OCI-LY3 (cell line): Measurements from ENCODE around the gene NOVA2.
A peak's percentile ranks its signal among the peaks of the same experiment; 100 is the strongest.

Source experiments
- H2AFZ ChIP-seq: fragments of 200-600, 300-600 bp; shearing (Covaris generic); 2 replicates; pipeline ENCODE4 v1.6.0; 2014; ENCODE audit warnings: antibody characterized with exemption, low read depth, low read length
- H3K27ac ChIP-seq: fragments of 200-600, 300-600 bp; sonication (generic); 2 replicates; pipeline ENCODE4 v1.5.1; 2014; ENCODE audit warnings: mild to moderate bottlenecking, low read length, moderate library complexity, mixed read lengths
- H3K27me3 ChIP-seq: fragments of 200-600, 300-600 bp; sonication (generic); 2 replicates; pipeline ENCODE4 v1.6.1; 2014; ENCODE audit warnings: low read depth, low read length, mixed read lengths
- H3K36me3 ChIP-seq: fragments of 200-600, 300-600 bp; sonication (generic); replicated peaks from 2 replicates; pipeline ENCODE3; 2014; ENCODE audit warnings: low read depth, low read length, mixed read lengths
- H3K4me1 ChIP-seq: fragments of 300-600, 200-600 bp; sonication (generic); 2 replicates; pipeline ENCODE4 v1.6.1; 2014; ENCODE audit warnings: low read length, mixed read lengths
- H3K4me2 ChIP-seq: fragments of 200-600, 300-600 bp; sonication (generic); 2 replicates; pipeline ENCODE4 v1.6.1; 2014; ENCODE audit warnings: low read length, mixed read lengths
- H3K4me3 ChIP-seq: fragments of 300-600, 200-600 bp; sonication (generic); 2 replicates; pipeline ENCODE4 v1.5.1; 2014; ENCODE audit warnings: antibody characterized with exemption, mild to moderate bottlenecking, low read length, moderate library complexity
- H3K79me2 ChIP-seq: fragments of 300-600, 200-600 bp; shearing (Covaris generic); 2 replicates; pipeline ENCODE4 v1.6.1; 2014; ENCODE audit warnings: mild to moderate bottlenecking, low read length, mixed read lengths
- H3K9ac ChIP-seq: fragments of 300-600, 200-600 bp; shearing (Covaris generic); 2 replicates; pipeline ENCODE4 v1.6.0; 2014; ENCODE audit warnings: mild to moderate bottlenecking, low read length, moderate library complexity
- H3K9me3 ChIP-seq: fragments of 200-600, 300-600 bp; shearing (Covaris generic); 2 replicates; pipeline ENCODE4 v1.6.1; 2014; ENCODE audit warnings: low read length, mixed read lengths; ENCODE audit not compliant: insufficient read depth
- H4K20me1 ChIP-seq: fragments of 200-600, 300-600 bp; sonication (generic); 2 replicates; pipeline ENCODE4 v1.6.1; 2016; ENCODE audit warnings: low read length, mixed read lengths; ENCODE audit not compliant: insufficient read depth
- CTCF ChIP-seq: fragments of 200-600, 300-600 bp; sonication (generic); IDR thresholded peaks from 2 replicates; pipeline ENCODE4 v1.5.1; 2014; ENCODE audit warnings: antibody characterized with exemption, low read length, low read depth
- EZH2phosphoT487 ChIP-seq: fragments of 200-600 bp; shearing (Covaris generic); IDR thresholded peaks from 2 replicates; pipeline ENCODE4 v1.6.1; 2018; ENCODE audit warnings: antibody characterized with exemption, mixed run types, low read depth

NOVA2 gene

GRCh38 chr19:45962021-45962420, 11.6 kb downstream of the NOVA2 start:
- no peak for TF ChIP-seq CTCF
- TF ChIP-seq EZH2phosphoT487, result no peak
- H3K9me3 ChIP-seq, result no peaks in the 10 kb centered on the region
- H3K36me3 ChIP-seq, result no peaks in the 10 kb centered on the region
- no peak overlapping the region for H3K9ac ChIP-seq
- H3K4me1 ChIP-seq, result no peaks in the 10 kb centered on the region; the same call in 1 of the 2 replicates
- H3K4me2 ChIP-seq, result no peak overlapping the region
- H3K4me3 ChIP-seq, result no peak overlapping the region
- no peaks in the 10 kb centered on the region for H3K79me2 ChIP-seq
- H3K27ac ChIP-seq, result no peak overlapping the region
- H3K27me3 ChIP-seq, result peaks cover 14% of the 10 kb centered on the region
- H2AFZ ChIP-seq, result no peak overlapping the region
- H4K20me1 ChIP-seq, result no peaks in the 10 kb centered on the region

GRCh38 chr19:45960595-45961235, 12.9 kb downstream of the NOVA2 start:
- Histone ChIP-seq H4K20me1 (no peaks in the 10 kb centered on the region), H3K4me3 (no peak overlapping the region), H3K79me2 (no peaks in the 10 kb centered on the region), H3K4me2 (peak overlapping the region; percentile 10; the same call in 1 of the 2 replicates), H3K36me3 (no peaks in the 10 kb centered on the region), H3K27ac (no peak overlapping the region), H3K9me3 (no peaks in the 10 kb centered on the region), H2AFZ (no peak overlapping the region), H3K9ac (no peak overlapping the region), H3K4me1 (no peaks in the 10 kb centered on the region; the same call in 1 of the 2 replicates), H3K27me3 (peaks cover 7% of the 10 kb centered on the region)
- TF ChIP-seq CTCF (no peak), EZH2phosphoT487 (no peak)

- no peak overlapping the region for H3K4me2 ChIP-seq
- H4K20me1 ChIP-seq, result no peaks in the 10 kb centered on the region
- H3K9ac ChIP-seq, result no peak overlapping the region
- no peaks in the 10 kb centered on the region for H3K9me3 ChIP-seq
- no peak overlapping the region for H3K4me3 ChIP-seq
- peaks cover 6% of the 10 kb centered on the region for H3K27me3 ChIP-seq
- no peak overlapping the region for H2AFZ ChIP-seq
- H3K79me2 ChIP-seq, result no peaks in the 10 kb centered on the region
- H3K36me3 ChIP-seq, result no peaks in the 10 kb centered on the region
- H3K4me1 ChIP-seq, result no peaks in the 10 kb centered on the region; the same call in 1 of the 2 replicates
- H3K27ac ChIP-seq, result no peak overlapping the region
- no peak for TF ChIP-seq EZH2phosphoT487
- no peak for TF ChIP-seq CTCF
Observed at GRCh38 chr19:45959517-45960025, 14.1 kb downstream of the NOVA2 start.

- Histone ChIP-seq H3K79me2 (no peaks in the 10 kb centered on the region), H4K20me1 (no peaks in the 10 kb centered on the region), H3K9me3 (no peaks in the 10 kb centered on the region), H3K4me2 (no peak overlapping the region), H3K9ac (no peak overlapping the region), H2AFZ (no peak overlapping the region), H3K27ac (no peak overlapping the region), H3K4me1 (no peaks in the 10 kb centered on the region; the same call in 1 of the 2 replicates), H3K36me3 (no peaks in the 10 kb centered on the region), H3K4me3 (no peak overlapping the region), H3K27me3 (peaks cover 6% of the 10 kb centered on the region)
- TF ChIP-seq EZH2phosphoT487 (no peak), CTCF (no peak)
Observed at GRCh38 chr19:45958769-45959516, 14.7 kb downstream of the NOVA2 start.
